GM20431 (cell line): ENCODE data around the gene NDUFAF8.
"Not testable (repeated sequence)": the region's sequence is repeated elsewhere in the genome, so short reads cannot be mapped to it uniquely, and the experiment has no call there.

ENCODE experiments used
- in situ Hi-C: fragments of 300-500 bp; cut with MseI, MboI; formaldehyde crosslinking; loops from one replicate; pipeline ENCODE4 v1.15.0; 2020; ENCODE audit warnings: low sequenced_read_pairs; ENCODE audit not compliant: unreplicated experiment

Gene NDUFAF8

DNA sequence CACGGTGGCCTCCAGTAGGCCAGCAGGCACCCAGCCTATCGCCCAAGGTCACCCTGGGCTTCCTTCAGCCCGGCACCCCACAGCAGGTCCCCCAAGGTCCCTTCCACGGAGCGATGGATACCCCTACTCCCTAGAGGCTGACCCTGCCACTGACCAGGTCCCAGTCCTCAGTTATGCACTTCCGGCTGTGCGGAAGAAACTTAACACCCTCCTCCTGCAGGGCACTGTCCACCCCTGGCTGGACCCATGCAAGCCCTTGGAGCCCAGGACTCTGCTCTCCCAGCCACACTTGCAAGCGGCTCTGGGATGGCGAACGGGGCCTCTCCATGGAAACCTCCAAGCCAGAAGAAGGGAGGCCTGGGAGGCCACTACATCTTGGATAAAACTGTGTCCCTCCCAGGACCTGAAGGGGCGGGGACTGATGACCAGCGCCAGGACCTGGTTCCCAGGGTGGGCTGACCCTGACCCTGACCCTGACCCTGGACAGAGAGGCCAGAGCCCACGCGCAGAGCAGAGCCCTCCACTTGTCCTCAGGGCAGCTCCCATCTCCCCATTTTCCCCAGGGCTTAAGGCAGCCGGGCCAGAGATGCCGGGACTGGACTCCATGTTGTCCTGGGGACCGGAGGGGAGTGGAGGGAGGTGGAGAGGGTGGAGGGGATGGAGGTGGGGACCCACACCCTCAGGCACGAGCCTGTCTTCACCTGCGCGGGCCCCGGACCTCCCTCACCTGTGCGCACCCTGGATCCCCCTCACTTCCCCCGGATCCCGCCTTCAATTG lies 17.1 kb upstream of the NDUFAF8 start:
- in situ Hi-C loops = no loop called here

DNA sequence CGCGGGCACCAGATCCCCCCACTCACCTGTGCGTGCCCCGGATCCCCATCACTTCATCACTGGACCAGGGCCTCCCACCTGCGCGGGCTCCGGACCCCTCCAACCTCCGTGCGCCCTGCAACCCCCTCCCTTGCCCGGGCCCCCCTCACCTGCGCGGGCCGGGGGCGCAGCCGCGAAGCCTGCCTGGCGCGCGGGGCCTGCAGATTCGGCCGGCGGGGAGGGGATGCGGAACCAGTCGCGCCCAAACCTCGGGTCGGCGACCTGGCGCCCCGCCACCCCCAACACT lies 16.6 kb upstream of the NDUFAF8 start:
- in situ Hi-C loops = no loop called here

- in situ Hi-C loops = no loop called here
Observed at GRCh38 chr17:81222906-81223761, 16.0 kb upstream of the NDUFAF8 start, which contains the start of gene CEP131. CEP131 (minus strand) TSS chr17:81222965; CDS start chr17:81220056, 2,909 bp downstream.

GRCh38 chr17:81223762-81224130 lies 15.4 kb upstream of the NDUFAF8 start:
- in situ Hi-C loops = no loop called here

DNA sequence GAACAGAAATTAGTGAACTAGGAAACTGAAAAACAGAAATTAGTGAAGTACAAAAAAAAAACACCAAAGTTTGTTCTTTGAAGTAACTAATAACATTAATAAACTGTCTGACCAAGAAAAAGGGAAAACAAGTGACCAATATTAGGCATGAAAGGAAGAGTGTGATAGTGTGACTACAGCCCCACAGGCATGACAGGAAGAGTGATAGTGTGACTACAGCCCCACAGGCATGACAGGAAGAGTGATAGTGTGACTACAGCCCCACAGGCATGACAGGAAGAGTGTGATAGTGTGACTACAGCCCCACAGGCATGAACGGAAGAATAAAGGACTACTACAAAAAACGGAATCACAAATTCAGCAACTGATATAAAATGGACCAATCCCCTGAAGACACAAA lies 11.5 kb upstream of the NDUFAF8 start:
- in situ Hi-C loops = not testable (repeated sequence)

DNA sequence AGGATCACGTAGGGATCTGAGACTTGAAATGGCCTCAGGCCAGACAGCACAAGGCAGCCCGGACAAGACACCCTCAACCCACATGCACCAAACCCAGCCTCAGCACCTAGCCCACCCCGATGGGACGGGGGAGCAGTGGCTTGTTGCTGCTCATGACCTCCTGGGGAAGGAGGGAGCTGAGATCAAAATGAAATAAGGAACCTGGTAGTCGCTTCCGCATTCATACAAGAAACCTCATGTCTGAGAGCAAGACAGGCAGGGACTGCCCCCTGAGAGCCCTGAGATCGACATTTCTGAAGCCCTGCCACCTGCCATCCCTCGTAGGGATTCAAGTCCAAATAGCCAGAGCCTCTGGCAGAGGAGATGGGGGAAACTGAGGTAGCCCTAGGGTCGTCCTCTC lies 10.7 kb upstream of the NDUFAF8 start:
- in situ Hi-C loops = no loop called here

GRCh38 chr17:81228834-81229665 lies 10.1 kb upstream of the NDUFAF8 start:
- in situ Hi-C loops = no loop called here

DNA sequence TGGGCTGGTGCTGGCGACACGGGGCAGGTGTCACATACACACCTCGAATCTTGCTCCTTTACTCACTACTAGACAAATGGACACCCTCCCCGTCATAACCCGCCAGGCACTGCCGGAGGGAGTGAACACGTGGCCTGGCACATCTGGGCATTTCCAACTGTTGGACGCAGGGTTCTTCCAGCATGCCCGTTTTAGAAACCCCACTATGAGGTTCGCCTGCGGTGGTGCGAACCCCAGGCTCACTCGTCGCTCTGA lies 9.5 kb upstream of the NDUFAF8 start:
- in situ Hi-C loops = no loop called here

DNA sequence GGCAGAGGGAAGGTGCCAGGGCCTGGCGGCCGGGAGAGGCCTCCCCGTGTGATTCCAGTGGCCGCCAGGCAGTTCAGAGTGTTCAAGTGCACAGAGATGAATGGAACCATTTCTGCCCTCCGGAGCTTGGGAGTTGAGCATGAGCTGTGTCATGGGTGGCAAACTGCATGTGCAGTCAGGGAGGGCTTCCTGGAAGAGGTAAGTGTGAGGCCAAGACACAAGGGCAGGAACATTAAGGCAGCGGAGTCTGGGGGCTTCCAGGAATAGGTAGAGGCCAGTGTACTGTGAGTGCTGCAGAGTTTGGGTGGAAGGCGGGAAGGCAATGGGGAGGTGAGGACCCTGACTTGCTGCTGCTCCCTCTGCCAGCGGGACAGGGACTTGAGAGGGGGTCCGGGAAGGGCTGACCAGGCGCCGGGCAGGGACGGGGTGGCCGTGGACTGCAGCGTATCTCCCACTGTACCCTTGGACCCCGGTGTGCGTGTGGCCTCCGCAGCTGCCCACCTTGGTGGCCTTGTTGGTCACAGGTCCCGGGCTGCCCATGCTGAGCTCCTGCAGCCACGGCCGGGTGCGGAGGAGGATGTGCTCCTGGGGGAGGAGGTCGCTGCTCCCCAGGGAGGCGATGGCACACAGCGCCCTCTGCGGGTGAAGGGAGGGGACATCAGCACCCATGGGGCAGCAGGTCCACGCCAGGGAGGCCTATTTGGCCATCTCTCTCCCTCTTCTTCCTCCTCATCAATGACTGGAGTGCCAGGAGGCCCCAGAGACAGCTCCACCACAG lies 8.9 kb upstream of the NDUFAF8 start:
- in situ Hi-C loops = no loop called here

- in situ Hi-C loops = no loop called here
Observed at GRCh38 chr17:81231121-81231645, 7.9 kb upstream of the NDUFAF8 start.

DNA sequence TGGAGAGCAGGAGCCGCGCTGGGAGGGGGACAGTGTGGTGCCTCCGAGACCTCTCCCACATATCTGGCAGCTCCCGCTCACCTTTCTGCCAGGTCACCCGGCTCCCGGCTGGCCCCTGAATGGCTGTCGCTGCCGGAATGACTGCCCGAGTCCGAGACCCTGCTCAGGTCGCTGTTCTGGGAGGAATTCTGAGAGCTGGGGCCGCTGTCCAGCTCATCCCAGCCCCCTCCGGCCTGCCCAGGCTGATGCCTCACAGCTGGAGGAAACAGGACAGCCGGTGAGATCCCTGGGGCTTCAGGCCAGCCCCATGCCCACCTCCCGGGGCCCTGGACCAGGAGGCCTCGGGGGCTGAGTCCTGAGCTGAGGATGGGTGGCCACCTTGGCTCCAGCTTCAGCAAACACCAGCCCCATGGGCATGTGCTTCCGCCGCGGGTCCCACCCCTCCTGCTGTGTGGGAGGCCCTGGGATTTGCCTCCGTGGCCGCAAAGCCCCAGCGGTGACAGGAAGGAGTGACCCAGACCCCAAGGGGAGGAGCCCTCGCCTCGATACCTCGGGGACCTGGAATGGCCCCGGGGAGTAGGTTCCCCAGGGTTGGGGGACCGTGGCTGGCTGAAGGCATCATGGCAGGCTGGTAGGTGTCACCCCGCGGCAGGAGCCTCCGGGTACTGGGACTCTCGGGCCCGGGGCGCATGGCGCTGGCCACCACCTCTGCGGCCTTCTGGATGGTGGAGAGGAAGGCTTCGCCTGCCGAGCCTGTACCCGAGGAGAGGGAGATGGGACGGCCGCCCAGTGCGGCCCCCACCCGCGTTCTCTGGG lies 7.1 kb upstream of the NDUFAF8 start:
- in situ Hi-C loops = no loop called here

DNA sequence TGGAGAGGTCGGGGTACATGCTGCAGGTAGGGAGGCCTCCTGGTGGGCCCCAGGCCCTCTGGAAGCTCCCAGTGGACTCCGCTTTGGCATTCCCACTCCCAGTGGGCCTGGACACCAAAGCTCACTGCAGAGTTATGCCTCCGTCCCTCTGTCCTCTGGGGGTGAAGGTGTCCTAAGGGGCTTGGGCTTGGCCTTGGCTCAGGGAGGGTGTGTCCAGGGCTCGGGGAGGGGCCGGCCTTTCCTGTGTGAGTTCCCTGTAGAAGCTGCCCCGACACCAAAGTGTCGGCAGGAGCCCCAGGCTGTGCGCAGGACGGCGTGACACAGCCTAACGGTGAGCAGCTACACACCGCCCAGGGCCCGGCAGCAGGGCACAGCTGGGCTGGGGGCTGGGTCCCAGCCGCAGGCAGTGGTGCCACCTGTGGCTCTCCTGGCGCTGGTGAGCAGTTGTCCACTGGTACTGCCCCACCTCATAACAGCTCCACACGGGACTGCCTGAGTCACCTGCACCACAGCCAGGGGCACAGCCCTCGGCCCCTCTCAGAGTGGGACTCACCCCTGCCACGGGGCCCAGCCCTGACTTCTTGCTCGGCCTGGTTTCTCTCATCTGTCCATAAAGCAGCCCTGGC lies 6.4 kb upstream of the NDUFAF8 start:
- in situ Hi-C loops = no loop called here

DNA sequence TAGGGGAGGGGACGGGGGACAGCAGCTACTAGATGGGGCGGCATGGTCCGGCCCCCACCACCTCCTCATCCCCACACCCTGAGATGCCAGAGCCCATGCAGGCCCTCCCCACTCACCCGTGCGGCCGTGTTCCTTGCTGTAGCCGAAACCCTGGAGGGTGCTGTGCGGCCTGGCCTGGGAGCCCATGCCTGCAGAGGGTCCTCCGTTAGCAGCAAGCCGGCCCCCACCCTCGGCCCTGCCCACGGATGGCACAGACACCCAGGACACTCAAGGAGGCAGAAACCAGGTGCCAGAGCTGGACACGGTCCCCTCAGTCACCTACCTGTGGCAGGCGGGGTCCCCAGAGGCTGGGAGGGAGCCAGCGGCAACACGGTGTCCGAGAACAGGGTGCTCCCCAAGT lies 5.8 kb upstream of the NDUFAF8 start:
- in situ Hi-C loops = no loop called here

- in situ Hi-C loops = no loop called here
Observed at GRCh38 chr17:81233811-81234505, 5.2 kb upstream of the NDUFAF8 start.

DNA sequence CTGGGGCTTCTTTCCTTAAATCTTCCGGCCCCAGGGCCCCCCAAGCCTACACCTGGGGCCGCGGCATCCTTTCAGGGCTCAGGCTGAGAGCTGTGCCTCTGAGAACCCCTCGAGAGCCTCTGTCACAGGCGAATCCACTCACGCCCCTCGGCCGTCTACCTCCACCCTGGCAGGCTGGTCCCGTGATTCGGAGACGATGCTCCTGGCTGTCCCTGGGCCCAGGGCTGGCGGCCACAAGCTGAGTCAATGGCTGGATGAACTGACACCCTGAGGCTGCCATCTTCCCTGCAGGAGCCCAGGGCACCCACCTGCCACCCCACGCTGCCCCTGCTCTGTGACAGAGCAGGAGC lies 4.6 kb upstream of the NDUFAF8 start:
- in situ Hi-C loops = no loop called here

DNA sequence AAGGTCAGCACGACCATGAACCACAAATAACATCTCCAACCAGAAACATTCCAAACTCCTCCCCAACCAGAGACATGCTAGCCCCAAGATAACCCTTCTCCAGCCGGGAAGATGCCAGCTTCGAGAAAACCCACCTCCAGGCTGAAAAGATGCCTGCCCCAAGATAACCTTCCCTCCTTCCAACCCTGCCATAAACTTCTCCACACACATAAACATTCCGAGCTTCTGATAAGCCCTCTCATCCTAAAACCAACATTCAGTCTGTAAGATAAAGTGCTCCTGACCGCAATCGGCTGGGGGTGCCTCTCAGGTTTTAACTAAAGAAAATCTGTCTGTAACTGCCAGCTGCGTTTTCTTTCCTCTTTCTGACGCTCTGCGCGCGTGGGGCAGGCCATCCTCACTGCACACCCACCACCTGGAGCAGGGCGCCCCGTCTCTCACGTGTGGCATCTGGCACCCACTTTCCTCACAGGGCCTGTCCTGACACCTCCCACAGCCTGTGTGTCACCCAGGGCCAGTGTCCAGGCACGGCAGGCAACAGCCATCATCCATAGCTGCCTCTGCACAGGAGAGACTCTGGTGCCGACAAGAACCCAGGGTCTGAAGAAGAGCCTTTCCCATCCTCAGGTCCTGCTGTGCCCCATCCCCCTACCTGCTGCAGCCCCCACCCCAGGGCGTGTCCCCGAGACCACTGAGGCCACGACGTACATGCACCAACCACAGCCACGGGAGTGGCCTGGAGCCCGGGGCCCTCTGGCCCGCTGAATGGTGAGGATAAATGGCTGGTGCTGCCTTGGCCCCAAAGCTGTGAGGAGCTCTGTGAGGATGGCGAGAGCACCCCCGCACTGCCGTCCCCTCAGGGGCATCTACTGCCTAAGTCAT lies 3.9 kb upstream of the NDUFAF8 start:
- in situ Hi-C loops = no loop called here
